Measurements from ENCODE around the gene ARMC7.

- TF ChIP-seq, protein P1, sequence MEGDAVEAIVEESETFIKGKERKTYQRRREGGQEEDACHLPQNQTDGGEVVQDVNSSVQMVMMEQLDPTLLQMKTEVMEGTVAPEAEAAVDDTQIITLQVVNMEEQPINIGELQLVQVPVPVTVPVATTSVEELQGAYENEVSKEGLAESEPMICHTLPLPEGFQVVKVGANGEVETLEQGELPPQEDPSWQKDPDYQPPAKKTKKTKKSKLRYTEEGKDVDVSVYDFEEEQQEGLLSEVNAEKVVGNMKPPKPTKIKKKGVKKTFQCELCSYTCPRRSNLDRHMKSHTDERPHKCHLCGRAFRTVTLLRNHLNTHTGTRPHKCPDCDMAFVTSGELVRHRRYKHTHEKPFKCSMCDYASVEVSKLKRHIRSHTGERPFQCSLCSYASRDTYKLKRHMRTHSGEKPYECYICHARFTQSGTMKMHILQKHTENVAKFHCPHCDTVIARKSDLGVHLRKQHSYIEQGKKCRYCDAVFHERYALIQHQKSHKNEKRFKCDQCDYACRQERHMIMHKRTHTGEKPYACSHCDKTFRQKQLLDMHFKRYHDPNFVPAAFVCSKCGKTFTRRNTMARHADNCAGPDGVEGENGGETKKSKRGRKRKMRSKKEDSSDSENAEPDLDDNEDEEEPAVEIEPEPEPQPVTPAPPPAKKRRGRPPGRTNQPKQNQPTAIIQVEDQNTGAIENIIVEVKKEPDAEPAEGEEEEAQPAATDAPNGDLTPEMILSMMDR (conservative IDR thresholded peaks at IDR 0.05; ENCODE audit: low read depth, low read length), result no peak
- no peak for TF ChIP-seq EZH2 (IDR thresholded peaks at IDR 0.05; ENCODE audit: borderline replicate concordance, low read depth, low read length, poor library complexity, severe bottlenecking)
These were observed 50.4 kb downstream of the ARMC7 start for GRCh38 chr17:75160211-75160610.

Measured in A673 (cell line).